A549 treated with Mapracorat at 1 μM for 4 hours (cell line): ENCODE results near the gene FEM1A. TPM values are rescaled to one million over a fixed set of nuclear protein-coding genes. Genes with fewer than 3 reads are reported as not detected.

Experiments used
- total RNA-seq: library from RNA; stranded (reverse); fragments of 200-300 nt; extraction: Qiagen RNA extraction; gene quantifications from 5 replicates; pipeline ENCODE4 v1.2.3, GENCODE V29; 2022

FEM1A gene
- 5.3 to 5.7 TPM (median 5.6 TPM) in 5 replicates for total RNA-seq

GRCh38 chr19:4791183-4792018 lies at the start of gene FEM1A:
Gene FEM1A, plus strand, starts transcription at chr19:4791734. Its CDS starts 121 bp downstream, at chr19:4791855.

GRCh38 chr19:4831304-4831978 lies 39.9 kb downstream of the FEM1A start, which contains the start of gene TICAM1:
Gene TICAM1, minus strand, starts transcription at chr19:4831712. Its CDS starts 13,335 bp downstream, at chr19:4818377.

Other genes starting within 250 kb of the FEM1A start
- 4.5 to 6.8 TPM (median 5.9 TPM) in 5 replicates for gene SEMA6B, start 232.1 kb upstream of the FEM1A start, total RNA-seq
- gene TNFAIP8L1, start 152.2 kb upstream of the FEM1A start, total RNA-seq: 2.9 to 4.4 TPM (median 3.7 TPM) in 5 replicates
- gene MYDGF, start 121.4 kb upstream of the FEM1A start, total RNA-seq: 116 to 139 TPM (median 137 TPM) in 5 replicates
- gene DPP9, start 67.9 kb upstream of the FEM1A start, total RNA-seq: 50.8 to 62.0 TPM (median 59.5 TPM) in 5 replicates
- gene TICAM1, start 40.0 kb downstream of the FEM1A start, total RNA-seq: 6.4 to 10.0 TPM (median 8.6 TPM) in 5 replicates
- 142 to 162 TPM (median 155 TPM) in 5 replicates for gene PLIN3, start 75.9 kb downstream of the FEM1A start, total RNA-seq
- not detected in 5 replicates for gene ARRDC5, start 111.2 kb downstream of the FEM1A start, total RNA-seq
- 38.9 to 48.4 TPM (median 45.3 TPM) in 5 replicates for gene UHRF1, start 117.8 kb downstream of the FEM1A start, total RNA-seq
- gene KDM4B, start 177.4 kb downstream of the FEM1A start, total RNA-seq: 6.2 to 9.4 TPM (median 9.0 TPM) in 5 replicates